HL-60 (cell line): ENCODE results near the gene PCAT7.

Experiments
- CTCF ChIP-seq: IDR thresholded peaks from one replicate; pipeline ENCODE4 v1.5.1; 2011; ENCODE audit warnings: low read length, control low read depth, inconsistent platforms; ENCODE audit not compliant: insufficient read depth
- SPI1 ChIP-seq: IDR thresholded peaks from 2 replicates; pipeline ENCODE4 v1.6.1; 2012; ENCODE audit warnings: low read depth, mild to moderate bottlenecking, borderline replicate concordance

DNA sequence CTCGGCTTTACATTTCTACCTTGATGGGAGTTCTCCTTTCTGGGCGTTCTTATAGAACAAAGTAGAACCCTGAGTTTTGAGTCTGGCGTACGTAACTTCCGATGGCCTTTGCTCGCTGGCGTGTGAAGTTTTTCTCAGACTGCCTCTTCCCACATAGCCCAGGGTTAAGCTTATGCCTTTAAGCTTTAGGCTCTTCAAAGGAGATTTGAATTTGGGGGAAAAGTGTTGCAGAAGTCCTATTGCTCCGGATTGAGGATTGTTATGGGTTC is 52.5 kb downstream of the PCAT7 start:
- TF ChIP-seq SPI1 = no peak
- TF ChIP-seq CTCF = no peak
